ENCODE measurements around the gene TBL2.

GRCh38 chr7:73622527-73622908 lies 44.1 kb upstream of the TBL2 start:
- TF ChIP-seq POLR2AphosphoS5 (IDR thresholded peaks at IDR 0.05; ENCODE audit: insufficient read depth in 1 of 2, low read depth in 1 of 2) (no peak), POLR2A (IDR thresholded peaks at IDR 0.05) (no peak)
